Gastrocnemius medialis (tissue), 4 donors: ENCODE data around the gene MRPL4.

Source experiments
- POLR2A ChIP-seq, 2 donors: fragments of 450-650 bp; IDR thresholded peaks; one replicate each; pipeline ENCODE4 v1.6.1; 2017; ENCODE audit warnings: antibody characterized with exemption in 2 of 2, mild to moderate bottlenecking in 2 of 2, moderate library complexity in 2 of 2
- TF ChIP-seq, protein P1 (sequence below), 5 experiments: fragments of 450-650 bp in 3 of 5; fragments of 200-600 bp in 2 of 5; sonication (generic) in 2 of 5; IDR thresholded peaks in 4 of 5; conservative IDR thresholded peaks in 1 of 5; 1 replicate in 4 of 5; 2 replicates in 1 of 5; pipeline ENCODE4 v1.5.1; 2016 to 2019; ENCODE audit warnings: antibody characterized with exemption in 5 of 5, mild to moderate bottlenecking in 3 of 5, moderate library complexity in 3 of 5

DNA sequence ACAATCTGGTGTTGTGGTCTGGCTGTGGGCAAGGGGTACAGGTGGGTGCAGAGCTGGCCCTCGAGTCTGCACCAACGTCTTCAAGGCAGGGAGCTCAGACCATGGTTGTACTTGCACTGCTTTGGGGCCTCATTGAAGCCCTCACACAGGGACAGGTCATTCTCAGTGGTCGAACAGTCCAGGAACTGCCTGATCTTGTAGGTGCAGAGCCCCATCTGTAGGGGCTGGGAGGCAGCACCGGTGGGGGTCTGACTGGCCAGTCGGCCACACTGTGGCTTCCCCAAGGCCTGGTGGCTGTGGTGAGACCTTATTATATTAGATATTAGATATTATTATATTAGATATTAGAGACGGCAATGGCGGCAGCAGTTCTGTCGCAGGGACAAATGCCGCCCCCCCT, 34.9 kb upstream of the MRPL4 start:
- TF ChIP-seq, protein P1, sequence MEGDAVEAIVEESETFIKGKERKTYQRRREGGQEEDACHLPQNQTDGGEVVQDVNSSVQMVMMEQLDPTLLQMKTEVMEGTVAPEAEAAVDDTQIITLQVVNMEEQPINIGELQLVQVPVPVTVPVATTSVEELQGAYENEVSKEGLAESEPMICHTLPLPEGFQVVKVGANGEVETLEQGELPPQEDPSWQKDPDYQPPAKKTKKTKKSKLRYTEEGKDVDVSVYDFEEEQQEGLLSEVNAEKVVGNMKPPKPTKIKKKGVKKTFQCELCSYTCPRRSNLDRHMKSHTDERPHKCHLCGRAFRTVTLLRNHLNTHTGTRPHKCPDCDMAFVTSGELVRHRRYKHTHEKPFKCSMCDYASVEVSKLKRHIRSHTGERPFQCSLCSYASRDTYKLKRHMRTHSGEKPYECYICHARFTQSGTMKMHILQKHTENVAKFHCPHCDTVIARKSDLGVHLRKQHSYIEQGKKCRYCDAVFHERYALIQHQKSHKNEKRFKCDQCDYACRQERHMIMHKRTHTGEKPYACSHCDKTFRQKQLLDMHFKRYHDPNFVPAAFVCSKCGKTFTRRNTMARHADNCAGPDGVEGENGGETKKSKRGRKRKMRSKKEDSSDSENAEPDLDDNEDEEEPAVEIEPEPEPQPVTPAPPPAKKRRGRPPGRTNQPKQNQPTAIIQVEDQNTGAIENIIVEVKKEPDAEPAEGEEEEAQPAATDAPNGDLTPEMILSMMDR (IDR thresholded peaks at IDR 0.05 in 4 of 5, conservative IDR thresholded peaks at IDR 0.05 in 1 of 5): no peak
- no peak for TF ChIP-seq POLR2A (IDR thresholded peaks at IDR 0.05)
